ENCODE measurements around the gene MAPRE3.

MAPRE3 gene

DNA sequence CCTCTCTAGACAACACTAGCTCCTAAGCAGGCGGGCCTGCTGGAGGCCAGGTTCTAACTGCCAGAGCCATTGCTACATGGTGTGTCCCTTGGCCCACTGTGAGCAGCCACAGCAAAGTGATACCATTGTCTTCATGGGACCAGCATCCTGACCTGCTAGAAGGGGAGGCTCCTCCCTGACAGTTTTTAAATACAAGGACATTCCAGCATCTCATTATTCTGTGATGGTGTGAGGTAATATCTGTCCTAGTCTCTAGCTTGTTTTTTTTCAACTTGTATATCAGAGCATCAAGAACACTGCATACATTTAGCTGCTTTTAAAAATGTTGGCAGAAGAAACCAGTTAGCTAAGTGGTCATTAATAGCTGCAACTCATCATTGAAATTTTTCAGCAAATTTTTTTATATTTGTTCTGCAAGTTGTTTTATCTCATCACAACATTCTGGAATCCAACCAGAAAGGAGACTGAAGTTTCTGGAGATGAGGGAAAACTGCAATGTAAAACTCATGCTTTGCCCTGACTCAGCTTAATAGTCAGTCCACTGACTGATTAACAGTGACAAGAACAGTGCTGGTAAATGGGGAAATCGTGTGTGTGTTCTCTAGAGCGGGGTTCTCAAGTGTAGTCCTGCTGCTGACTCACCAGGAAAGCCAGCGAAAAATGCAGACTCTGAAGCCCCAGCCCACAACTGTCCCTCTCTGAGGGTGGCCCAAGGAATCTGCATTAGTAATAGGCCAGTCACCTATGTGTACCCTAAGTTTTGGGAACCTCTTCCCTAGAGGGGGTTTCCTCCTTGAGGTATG is 17.8 kb downstream of the MAPRE3 start:
- DNase-seq = no peak

DNA sequence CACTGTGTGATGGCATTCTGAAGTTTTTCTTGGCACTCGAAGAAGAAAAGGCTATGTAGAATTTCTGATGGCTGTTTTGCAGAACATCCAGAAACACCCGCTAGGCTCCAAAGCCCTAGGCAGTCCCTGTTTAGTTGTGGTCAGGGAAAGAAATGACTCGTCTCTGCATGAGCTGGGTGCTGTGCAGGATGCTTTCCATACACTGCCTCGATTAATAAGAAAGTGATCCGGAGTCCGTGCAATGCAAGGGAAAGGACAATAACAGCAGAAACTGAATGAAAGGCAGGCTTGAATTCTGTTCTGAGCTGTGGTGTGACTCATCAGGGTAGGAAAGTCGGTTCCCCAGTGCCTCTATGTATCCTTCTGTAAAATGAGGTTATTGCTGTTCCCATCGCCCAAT is 18.7 kb downstream of the MAPRE3 start:
- DNase-seq = no peak

DNA sequence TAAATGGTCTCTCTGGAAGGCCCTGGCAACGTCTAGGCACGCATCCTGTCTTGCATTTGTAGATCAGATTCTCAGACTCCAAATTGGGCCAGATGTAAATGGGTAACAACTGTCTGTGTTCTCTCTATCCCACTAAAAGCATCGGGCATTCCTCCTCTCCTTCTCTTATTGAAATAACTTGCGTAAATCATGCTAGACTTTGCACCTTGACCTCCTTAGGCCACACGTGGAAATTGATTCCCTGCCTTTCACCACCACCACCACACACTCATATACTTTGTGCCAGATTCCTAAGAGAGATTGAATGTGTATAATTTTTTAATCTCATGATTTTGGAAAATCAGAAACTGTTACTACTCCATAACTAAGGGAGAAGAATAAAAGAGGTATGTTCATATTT is 21.3 kb downstream of the MAPRE3 start:
- DNase-seq = no peak

DNA sequence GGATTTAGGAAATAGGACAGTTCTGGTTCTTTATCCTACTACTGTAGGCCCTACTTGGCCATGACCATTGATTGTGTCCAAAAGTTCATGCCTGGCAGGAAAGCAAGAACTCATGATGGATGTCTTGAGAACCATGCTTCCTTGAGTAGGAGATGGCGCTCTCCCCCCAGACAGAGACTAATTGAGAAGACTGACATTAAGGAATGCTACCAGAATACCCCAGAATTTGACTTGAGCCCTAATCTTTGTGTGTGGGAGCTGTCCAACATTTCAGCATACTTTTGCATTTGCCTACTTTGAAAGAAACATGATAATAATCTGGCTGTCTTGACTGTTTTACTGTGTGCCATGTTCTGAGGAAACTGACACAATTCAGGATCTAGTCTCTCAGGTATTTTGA is 23.3 kb downstream of the MAPRE3 start:
- no peak for DNase-seq

DNA sequence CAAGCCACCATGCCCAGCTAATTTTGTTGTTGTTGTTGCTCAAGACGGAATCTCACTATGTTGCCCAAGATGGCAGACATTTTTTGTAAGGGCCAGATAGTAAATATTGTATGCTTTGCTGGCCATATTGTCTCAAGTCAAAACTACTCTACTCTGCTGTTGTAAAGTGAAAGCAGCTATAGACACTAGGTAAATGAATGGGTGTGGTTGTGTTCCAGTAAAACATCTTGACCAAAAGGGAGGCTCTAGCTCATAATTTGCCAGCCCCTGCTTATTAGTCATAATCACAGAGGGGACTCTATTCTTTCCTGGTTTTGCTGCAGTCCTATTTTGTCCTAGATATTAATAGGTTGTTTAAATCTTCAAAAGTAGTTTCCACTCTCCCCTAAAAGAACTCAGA is 24.5 kb downstream of the MAPRE3 start:
- DNase-seq = no peak

DNA sequence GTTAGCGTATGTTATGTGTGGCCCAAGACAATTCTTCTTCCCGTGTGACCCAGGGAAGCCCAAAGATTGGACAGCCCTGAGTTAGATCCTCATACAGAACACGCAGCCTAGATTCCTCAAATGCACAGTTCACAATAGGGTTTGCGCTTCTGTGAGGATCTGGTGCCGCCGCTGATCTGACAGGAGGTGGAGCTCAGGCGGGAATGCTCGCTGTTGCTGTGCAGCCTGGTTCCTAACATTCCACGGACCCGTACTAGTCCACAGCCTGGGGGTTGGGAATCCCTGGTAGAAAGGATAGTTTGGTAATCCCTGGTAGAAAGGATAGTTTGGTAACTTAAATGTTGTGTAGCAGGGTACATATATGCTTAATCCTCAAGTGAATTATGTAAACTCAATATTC is 27.0 kb downstream of the MAPRE3 start:
- no peak for DNase-seq

DNA sequence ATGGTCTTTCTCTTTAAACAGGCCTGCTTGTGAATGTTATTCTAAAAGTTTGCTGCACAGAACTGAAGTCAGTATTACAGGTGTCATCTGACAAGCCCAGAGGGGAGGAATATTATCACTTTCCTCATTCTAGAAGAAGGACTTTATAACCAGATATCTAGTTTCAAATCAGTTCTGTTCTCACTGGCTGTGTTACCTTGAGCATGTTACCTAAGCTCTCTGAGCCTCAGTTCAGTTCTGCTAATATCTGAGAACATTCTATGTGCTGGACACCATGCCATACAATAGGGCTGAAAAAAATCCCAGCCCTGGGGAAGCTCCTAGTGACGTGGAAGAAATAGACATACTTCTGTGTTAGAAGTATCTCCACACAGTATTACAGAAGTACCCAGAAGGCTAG is 27.9 kb downstream of the MAPRE3 start:
- DNase-seq = no peak

DNA sequence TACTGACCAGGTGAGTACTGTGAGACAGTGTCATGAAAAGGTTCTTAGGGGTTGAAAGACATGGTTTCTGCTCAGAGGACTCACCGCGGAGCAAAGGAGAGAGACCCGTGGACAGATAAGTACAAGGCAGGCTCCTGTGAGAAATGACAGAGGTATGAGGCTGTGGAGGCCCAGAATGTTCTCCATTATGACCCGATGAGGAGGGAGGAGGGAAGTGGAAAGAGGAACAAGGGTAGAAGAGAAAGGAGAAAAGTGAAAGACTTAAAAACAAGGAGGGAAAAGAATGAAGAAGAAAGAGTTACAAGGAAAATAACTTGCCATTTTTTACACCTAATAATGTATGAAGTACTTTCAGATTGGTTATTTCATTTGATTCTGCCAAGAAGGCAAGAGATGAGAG is 29.8 kb downstream of the MAPRE3 start:
- no peak for DNase-seq

DNA sequence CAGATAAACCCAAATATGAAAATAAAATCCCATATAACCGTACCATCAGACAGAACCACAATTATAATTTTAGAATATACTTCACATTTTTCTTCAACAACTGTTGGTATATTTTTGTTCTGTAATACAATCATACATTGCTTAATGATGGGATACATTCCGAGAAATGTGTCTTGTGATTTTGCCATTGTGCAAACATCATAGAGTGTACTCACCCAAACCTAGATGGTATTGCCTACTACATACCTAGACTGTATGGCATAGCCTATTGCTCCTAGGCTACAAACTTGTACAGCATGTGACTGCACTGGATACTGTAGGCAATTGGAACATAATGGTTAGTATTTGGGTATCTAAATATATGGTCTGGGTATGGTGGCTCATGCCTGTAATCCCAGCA is 30.6 kb downstream of the MAPRE3 start:
- no peak for DNase-seq

DNA sequence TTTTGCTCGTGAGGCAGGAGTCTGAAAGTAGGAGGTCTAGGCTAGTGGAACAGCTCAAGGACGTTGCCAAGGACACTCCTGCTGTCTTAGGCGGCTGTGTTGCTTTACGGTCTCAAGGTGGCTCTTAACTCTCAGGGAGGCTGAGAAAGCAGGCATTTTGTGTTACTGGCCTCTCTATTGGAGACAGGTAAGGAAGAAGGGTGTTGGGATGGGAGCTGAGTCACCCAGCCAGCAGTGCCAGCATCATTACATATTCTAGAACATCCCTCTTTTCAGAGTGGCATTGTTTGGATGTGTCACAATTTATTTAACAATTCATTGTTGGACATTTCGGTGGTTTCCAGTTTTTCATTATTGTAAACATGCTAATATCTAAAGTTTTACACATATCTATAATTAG is 31.5 kb downstream of the MAPRE3 start:
- no peak for DNase-seq

DNA sequence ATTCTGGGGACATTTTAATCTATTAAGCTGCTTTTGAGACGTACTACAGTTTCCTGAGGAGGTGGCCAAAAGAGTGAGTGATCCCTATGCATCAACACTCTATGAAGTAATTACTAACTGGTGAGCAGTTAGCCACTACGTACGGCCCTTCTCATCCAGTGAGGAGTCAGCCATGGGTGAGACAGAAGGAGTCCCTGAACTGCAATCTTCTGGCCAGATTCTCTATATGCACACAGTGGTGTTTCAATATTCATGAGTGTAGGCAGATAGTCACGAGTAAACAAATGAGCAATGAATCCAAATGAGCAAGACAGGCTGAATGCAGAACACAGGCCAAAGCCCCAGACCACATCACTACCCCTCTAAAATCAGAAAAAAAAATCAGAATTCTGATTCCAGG is 32.6 kb downstream of the MAPRE3 start:
- DNase-seq = no peak

DNA sequence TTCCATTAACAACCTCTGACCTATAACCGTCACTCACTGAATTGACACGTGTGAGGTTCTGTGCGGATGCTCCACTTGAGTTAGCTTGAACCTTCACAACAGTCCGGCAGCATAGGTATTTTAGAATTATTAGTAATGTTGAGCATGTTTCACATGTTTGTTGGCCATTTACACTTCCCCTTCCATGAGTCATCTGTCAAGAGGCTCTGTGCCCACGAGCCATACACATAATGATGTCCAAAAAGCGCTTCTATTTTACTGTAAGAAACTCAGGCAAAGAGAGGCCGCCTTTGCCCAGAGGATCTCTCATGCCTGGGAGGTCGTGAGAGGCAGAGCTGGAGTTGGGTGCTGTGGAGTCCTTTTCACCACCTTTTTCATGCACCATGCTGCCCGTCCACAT is 33.4 kb downstream of the MAPRE3 start:
- DNase-seq = no peak

DNA sequence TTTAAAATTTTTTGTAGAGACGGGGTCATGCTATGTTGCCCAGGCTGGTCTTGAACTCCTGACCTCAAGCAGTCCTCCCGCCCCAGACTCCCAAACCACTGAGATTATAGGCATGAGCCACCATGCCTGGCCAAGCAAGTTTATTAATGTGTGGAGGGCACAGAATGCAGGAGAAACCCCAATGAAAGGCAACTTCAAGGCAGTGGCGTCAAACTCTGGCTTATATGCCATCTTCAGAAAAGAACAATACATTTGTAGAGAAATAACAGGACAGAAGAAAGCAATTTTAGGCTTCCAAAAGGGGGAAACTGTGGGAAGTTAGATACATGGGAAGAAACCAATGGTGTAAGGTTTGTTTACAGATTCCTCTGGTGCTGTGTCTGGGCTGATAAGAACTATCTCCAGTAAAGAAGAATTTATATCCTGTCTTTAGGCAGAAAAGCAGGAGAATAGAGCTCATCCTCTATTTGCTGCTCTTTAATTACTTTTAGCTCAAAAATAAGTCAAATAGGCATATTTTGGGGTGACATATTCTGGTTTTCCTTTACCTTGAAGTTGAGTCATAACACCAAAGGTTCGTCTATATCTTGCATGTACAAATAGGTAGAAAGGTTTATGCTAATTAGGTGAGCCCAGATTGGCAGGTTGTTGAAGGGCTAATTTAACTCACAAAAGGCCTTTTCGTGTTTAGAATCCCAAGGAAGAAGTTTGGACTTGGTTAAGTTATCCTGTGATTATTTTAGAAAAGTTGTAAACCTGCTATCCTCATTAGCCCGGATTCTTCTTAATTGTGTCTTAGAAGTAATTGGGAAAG is 36.4 kb downstream of the MAPRE3 start:
- no peak for DNase-seq

DNA sequence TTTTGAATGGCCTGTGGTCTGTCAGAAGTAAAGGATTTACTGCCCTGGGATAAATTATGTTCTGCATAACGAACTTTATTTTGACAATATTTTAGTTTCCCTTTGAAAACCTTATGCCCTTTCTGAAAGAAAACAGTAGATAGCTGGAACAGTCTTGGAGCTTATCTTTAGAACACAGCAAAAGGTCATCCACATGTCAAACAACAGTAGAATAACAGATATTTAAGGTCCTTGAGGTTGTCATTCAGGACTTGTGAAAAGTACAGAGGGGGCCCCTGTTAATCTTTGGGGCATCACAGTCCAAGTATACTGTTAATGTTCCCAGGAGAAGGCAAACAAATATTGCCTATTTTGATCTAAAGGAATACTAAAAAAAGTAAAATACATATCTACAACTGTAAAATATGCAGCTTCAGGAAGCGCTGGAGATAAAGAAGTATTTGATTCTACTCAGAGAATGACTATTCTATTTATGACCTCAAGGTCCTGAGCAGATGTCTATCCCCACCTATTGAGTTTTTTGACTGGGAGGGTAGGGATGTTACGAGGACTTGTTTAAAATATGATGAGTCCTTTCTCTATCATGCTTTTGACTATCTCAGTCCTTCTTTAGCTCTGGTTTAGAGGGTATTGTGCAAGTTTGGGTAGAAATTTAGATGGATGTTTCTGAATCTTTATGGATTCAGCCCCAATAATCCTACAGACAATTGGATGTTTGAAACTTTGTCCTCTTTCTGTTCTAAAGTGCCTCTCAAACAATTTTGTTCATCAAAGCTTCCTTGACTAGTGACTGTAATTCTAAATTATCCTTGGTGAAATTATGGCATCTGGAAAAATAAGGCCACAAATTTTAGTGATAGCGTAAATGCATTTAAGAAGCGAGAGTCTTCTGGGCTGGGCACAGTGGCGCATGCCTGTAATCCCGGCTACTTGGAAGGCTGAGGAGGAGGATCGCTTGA is 37.3 kb downstream of the MAPRE3 start:
- no peak for DNase-seq

DNA sequence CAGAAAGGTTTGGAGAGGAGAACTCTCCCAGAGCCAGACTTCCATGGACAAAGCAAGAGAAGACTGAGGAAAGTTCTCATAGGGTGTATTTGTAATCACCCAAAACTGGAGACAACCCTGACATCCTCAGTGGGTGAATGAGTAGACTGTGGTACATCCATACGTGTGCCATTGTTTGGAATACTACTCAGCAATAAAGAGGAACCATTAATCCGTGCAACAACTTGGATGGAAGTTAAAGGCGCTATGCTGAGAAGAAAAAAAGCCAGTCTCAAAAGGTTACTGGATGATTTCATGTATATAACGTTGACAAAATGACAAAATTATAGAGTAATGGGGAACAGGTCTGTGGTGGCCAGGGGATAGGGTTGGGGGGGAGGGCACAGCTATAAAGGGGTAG is 38.2 kb downstream of the MAPRE3 start:
- no peak for DNase-seq

DNA sequence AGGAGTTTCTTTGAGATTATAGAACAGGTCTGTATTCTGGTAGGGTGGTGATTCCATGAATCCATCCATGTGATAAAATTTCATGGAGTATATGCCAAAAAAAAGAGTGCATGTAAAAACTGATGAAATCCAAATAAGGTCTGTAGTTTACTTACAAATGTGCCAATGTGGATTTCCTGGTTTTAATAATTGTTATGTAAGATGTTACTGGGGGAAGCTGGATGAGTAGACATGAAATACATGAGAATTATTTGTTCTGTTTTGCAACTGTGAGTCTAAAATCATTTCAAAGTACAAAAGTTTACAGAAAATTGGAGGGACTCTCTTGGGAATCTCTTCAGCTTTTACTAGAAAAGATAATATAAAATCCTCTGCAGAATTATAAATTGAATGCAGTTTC is 38.6 kb downstream of the MAPRE3 start:
- no peak for DNase-seq

DNA sequence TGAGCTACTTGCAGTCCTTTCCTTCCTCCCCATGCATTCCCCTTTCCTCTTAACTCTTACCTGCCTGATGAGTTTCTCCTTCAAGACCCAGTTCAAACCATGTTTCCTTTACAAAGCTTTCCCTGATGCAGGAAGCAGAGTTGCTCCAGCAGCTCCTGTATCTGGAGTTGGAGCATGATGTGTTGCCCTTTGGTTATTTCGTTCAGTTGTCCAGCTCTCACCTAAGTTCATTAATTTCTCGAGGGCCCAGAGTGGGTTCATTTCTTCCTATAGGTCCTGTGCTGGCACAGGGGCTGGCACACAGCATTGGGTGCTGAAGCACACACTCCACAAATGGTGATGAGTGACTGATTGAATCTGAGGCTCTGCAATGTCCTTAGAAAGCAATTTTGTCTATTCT is 39.3 kb downstream of the MAPRE3 start:
- DNase-seq = no peak

DNA sequence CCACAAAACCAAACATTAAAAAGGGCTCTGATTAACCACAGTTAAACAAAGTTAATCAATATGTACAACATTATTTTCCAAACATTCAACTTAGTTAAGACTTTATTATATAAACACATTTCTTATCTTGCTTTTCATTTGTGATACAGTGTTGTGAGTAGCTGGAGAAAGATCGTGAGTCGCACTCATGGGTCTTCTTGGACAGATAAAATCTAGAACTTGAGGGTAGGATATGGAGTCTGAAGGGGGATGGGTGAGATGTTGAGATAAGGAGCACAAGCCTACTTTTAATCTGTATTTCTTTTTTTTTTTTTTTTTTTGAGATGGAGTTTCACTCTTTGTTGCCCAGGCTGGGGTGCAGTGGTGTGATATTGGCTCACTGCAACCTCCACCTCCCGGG is 39.7 kb downstream of the MAPRE3 start:
- DNase-seq = no peak

DNA sequence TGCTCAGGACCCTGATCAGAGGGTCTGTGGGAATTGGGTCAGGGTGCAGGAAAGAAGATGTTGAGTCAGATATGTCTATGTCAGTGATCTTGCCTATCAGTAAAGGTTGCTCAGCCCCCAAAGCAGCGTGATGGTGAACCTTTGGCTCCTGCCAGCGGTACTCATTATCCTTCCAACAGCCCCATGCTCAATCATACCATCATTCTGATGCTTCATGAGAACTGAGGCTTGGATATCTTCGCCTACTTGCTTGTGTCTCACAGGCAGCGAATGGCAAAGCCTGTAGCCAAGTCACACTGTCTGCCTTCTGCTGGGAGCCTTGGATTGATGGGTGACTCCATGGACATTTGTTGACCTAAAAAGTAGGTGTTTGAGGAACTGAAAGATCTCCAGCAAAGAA is 43.3 kb downstream of the MAPRE3 start:
- no peak for DNase-seq

DNA sequence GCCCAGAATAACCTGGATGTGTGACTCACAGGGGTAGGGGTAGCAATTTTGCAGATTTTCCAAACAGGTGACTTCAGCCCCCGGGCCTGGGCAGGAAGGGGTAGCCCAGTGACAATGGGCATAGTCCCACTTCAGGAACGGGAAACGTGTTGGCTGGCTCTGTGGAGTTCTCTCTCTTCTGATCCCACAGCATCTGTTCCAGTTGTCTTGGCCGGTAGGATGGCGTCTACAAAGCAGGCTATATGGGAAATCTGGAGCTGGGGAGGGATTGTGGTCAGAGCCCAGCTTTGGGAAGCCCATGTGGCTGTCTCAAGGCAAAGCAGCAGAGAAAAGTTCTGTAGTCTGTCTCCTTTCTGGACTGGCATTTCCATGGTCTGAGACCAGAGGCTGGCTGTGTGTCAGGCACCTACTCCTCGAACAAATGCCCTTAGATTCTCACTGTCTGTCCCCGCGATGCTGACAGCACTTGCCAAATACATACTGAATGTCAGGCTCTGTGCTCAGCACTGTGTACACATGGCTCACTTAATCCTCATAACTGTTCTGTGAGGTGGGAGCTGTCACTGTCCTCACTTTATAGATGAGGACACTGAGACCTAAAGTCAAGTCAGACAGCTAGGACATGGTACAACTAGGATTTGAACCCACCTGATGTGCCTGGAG is 44.5 kb downstream of the MAPRE3 start:
- DNase-seq = no peak

DNA sequence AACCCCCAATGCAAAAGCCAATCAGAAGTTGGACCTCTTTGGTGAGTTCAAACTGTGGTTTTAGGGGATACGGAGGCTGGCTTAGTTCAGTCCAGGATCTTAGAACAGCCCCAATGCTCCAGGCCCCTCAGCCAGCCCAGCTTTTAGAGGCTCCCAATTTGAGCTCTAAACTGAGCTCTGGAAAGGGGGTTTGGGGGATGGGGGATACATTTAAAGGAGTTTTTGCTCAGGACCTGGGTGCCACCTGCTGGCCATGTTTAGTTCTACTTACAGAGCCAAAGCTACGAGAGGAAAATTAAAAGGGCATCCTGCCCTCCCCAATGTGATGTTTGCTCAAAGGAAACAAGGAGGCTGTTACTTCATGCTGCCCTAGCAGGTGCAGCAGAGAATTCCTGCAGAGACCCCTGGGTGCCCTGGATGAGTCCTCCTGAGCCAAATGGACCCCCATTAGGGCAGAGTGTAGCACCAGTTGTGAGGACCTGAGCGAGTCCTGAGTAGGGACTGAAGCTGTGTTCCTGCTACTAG is 46.4 kb downstream of the MAPRE3 start:
- peak; percentile 49 for DNase-seq

DNA sequence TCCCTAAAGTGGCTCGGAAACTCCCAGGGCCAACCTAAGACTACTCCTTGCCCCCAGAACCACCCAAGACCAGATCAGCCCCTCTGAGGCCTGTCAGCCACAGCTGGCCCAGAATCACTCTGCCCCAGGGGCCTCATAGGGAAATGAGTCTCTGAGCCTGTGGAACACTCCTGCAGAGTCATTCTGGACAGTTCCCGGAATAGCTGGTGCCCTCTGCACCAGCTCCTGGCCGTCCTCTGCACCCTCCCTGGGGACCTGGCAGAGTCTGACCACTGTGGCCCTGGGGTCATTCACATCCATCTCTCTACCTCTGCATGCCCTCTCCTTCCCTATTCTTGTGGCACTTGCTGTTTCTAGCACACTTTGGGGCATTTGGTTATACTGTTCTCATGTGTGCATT is 47.7 kb downstream of the MAPRE3 start:
- DNase-seq = no peak

DNA sequence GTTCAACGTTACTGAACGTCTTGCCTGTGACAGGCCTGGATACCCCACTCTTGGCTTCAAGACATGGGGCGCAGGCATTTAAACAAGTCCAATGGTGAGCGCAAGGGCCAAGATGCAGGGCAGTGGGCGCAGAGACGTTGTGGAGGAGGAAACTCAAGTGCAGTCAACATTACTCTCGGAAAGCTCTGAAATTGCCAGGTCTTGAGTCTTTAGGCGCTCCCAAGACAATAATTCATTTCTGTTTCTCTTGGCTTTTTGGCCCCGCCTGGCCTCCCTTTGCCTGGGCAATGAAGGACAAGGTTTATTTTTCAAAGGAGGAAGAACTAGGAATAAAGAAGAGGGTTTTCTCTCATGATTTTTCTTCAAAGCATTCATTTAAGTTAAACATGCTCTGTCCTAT is 49.0 kb downstream of the MAPRE3 start:
- DNase-seq = no peak
